K562 (cell line): ENCODE measurements around the gene SERPINA5. TPM values are rescaled to one million over a fixed set of nuclear protein-coding genes. Genes with fewer than 3 reads are reported as not detected.

Experiments
- ATAC-seq: fragments of 200-7000 bp; cut with Tn5 transposase; 3 replicates; pipeline ENCODE4 v1.9.1; 2020; ENCODE audit warnings: moderate library complexity
- BruUV-seq: library from RNA; stranded (reverse); fragments of 400-500 nt; replicated peaks from 2 replicates; lab custom pipeline; 2021; lab: Mats Ljungman, UMichigan
- CTCF ChIA-PET: fragments of 300-600 bp; formaldehyde crosslinking; extraction: SDS; loops from one replicate; lab custom pipeline; 2021; ENCODE audit warnings: low intra/inter-chr PET ratio; lab: Yijun Ruan, JAX
- POLR2A ChIA-PET: fragments of 300-600, 350-650 bp; sonication (Branson Sonifier 250); formaldehyde crosslinking; extraction: SDS; loops from one replicate; lab custom pipeline; 2021; ENCODE audit warnings: antibody characterized with exemption, inconsistent platforms; lab: Yijun Ruan, JAX
- DNase-seq, 4 experiments: peaks; one replicate each; pipeline versions ENCODE4 v3.0.0 to v3.0.0-alpha.2; 2011 to 2018; ENCODE audit warnings: low spot score in 3 of 4, mixed read lengths in 3 of 4; ENCODE audit errors: extremely low read depth in 1 of 4
- FAIRE-seq: peaks from 2 replicates; lab custom pipeline; 2011; peaks lifted over from hg19 to GRCh38; lab: Jason Lieb, UNC
- H2AFZ ChIP-seq: 2 replicates; pipeline ENCODE4 v1.6.0; 2011; ENCODE audit warnings: low read depth, low read length, control low read depth, inconsistent platforms
- H3K27ac ChIP-seq: fragments of 200-600 bp; 3 replicates; pipeline ENCODE4 v1.8.0; 2011; ENCODE audit warnings: low read depth, mild to moderate bottlenecking, control low read depth, inconsistent platforms, low read length, moderate library complexity, mixed read lengths; ENCODE audit errors: extremely low read depth
- H3K27me3 ChIP-seq, 2 experiments: fragments of 300-600 bp in 1 of 2; 2 replicates in 1 of 2; 3 replicates in 1 of 2; pipeline versions ENCODE4 v1.6.0 to v1.8.0; 2011; ENCODE audit warnings: inconsistent platforms in 2 of 2, low read length in 2 of 2, mild to moderate bottlenecking in 1 of 2, mixed read lengths in 1 of 2, moderate library complexity in 1 of 2; ENCODE audit not compliant: control insufficient read depth in 2 of 2, insufficient read depth in 2 of 2
- H3K36me3 ChIP-seq: fragments of 300-600 bp; 3 replicates; pipeline ENCODE4 v1.8.0; 2011; ENCODE audit warnings: mild to moderate bottlenecking, low read length, inconsistent platforms; ENCODE audit not compliant: control insufficient read depth, insufficient read depth
- H3K4me1 ChIP-seq, 2 experiments: fragments of 200-600 bp in 1 of 2; replicated peaks in 1 of 2; 2 replicates in 1 of 2; 3 replicates in 1 of 2; pipeline versions ENCODE4 v1.5.1 to v1.8.0; 2011; ENCODE audit warnings: inconsistent platforms in 2 of 2, low read length in 2 of 2, mild to moderate bottlenecking in 1 of 2, mixed read lengths in 1 of 2, moderate library complexity in 1 of 2; ENCODE audit not compliant: control insufficient read depth in 2 of 2, insufficient read depth in 2 of 2
- H3K4me2 ChIP-seq: 2 replicates; pipeline ENCODE4 v1.6.1; 2011; ENCODE audit warnings: low read length, control low read depth, inconsistent platforms, mixed read lengths; ENCODE audit not compliant: insufficient read depth
- H3K4me3 ChIP-seq: fragments of 200-600 bp; sonication (generic), shearing (Covaris generic); 2 replicates; pipeline ENCODE4 v1.5.1; 2016; ENCODE audit warnings: control low read depth, inconsistent platforms
- H3K79me2 ChIP-seq: fragments of 200-600 bp; 3 replicates; pipeline ENCODE4 v1.8.0; 2011; ENCODE audit warnings: low read length, inconsistent platforms; ENCODE audit not compliant: control insufficient read depth, insufficient read depth
- H3K9ac ChIP-seq, 2 experiments: 2 replicates each; pipeline versions ENCODE4 v1.6.0 to v1.6.1; 2011; ENCODE audit warnings: low read depth in 2 of 2, low read length in 2 of 2, control low read depth in 1 of 2, inconsistent platforms in 1 of 2, mild to moderate bottlenecking in 1 of 2, mixed read lengths in 1 of 2; ENCODE audit not compliant: insufficient read depth in 1 of 2
- H3K9me1 ChIP-seq: one replicate; pipeline ENCODE4 v1.6.0; 2011; ENCODE audit warnings: inconsistent platforms, mild to moderate bottlenecking, low read length, moderate library complexity; ENCODE audit not compliant: control insufficient read depth, insufficient read depth
- H3K9me3 ChIP-seq: replicated peaks from 2 replicates; pipeline ENCODE4 v1.5.1; 2011; ENCODE audit warnings: low read depth, low read length, inconsistent platforms; ENCODE audit not compliant: control insufficient read depth, insufficient read depth
- H4K20me1 ChIP-seq: replicated peaks from 2 replicates; pipeline ENCODE4 v1.6.1; 2011; ENCODE audit warnings: low read length, inconsistent platforms, mixed read lengths; ENCODE audit not compliant: control insufficient read depth, insufficient read depth
- ATF2 ChIP-seq: sonication (generic); formaldehyde crosslinking; IDR thresholded peaks from 2 replicates; pipeline ENCODE4 v1.8.1; 2022; ENCODE audit warnings: missing genetic modification reagents
- BCL6 ChIP-seq: fragments of 250-450 bp; sonication (Bioruptor Pico); IDR thresholded peaks from 2 replicates; pipeline ENCODE4 v1.4.0; 2020
- CC2D1A ChIP-seq: fragments of 450-650 bp; IDR thresholded peaks from 2 replicates; pipeline ENCODE4 v1.6.1; 2017; ENCODE audit warnings: mild to moderate bottlenecking
- CTBP1 ChIP-seq: fragments of 450-650 bp; IDR thresholded peaks from 2 replicates; pipeline ENCODE4 v1.6.1; 2016; ENCODE audit warnings: borderline replicate concordance
- POLR2H ChIP-seq: IDR thresholded peaks from 2 replicates; pipeline ENCODE4 v1.6.1; 2016; ENCODE audit warnings: missing genetic modification characterization, low read depth, mild to moderate bottlenecking, control low read depth, missing compliant biosample characterization, moderate library complexity
- RHOXF2B ChIP-seq: fragments of 250-450 bp; sonication (Bioruptor Pico); conservative IDR thresholded peaks from 2 replicates; pipeline ENCODE4 v1.5.1; 2021
- SMARCC2 ChIP-seq: fragments of 450-650 bp; IDR thresholded peaks from 2 replicates; pipeline ENCODE4 v1.6.1; 2017; ENCODE audit warnings: antibody characterized with exemption, moderate library complexity, mild to moderate bottlenecking, low read depth
- TAF9B ChIP-seq: fragments of 450-650 bp; IDR thresholded peaks from 2 replicates; pipeline ENCODE4 v1.6.1; 2018; ENCODE audit warnings: mild to moderate bottlenecking; ENCODE audit not compliant: partially characterized antibody
- TARDBP ChIP-seq: fragments of 450-650 bp; IDR thresholded peaks from 2 replicates; pipeline ENCODE4 v1.6.1; 2016
- XRCC3 ChIP-seq: fragments of 450-650 bp; IDR thresholded peaks from 2 replicates; pipeline ENCODE4 v1.6.1; 2017; ENCODE audit warnings: mild to moderate bottlenecking, moderate library complexity
- ZNF124 ChIP-seq: sonication (generic); formaldehyde crosslinking; IDR thresholded peaks from 2 replicates; pipeline ENCODE4 v1.8.1; 2022; ENCODE audit warnings: missing genetic modification reagents
- ZNF57 ChIP-seq: fragments of 450-650 bp; formaldehyde crosslinking; IDR thresholded peaks from 2 replicates; pipeline ENCODE4 v1.4.0; 2020; ENCODE audit warnings: mild to moderate bottlenecking, moderate library complexity
- ZNF583 ChIP-seq: fragments of 250-450 bp; sonication (Bioruptor Pico); IDR thresholded peaks from 2 replicates; pipeline ENCODE4 v1.4.0; 2020
- ZNF592 ChIP-seq: fragments of 450-650 bp; IDR thresholded peaks from 2 replicates; pipeline ENCODE4 v1.6.1; 2017; ENCODE audit warnings: antibody characterized with exemption, mild to moderate bottlenecking
- ZNF696 ChIP-seq: fragments of 250-450 bp; sonication (Bioruptor Pico); conservative IDR thresholded peaks from 2 replicates; pipeline ENCODE4 v1.4.0; 2020; ENCODE audit warnings: mild to moderate bottlenecking, moderate library complexity
- whole genome bisulfite sequencing: fragments of 100-300 bp; shearing (Covaris generic); methylation state at CpG from one replicate; pipeline ENCODE4 v1.1.6; 2016; ENCODE audit warnings: low coverage, mixed read lengths; ENCODE audit not compliant: insufficient coverage; ENCODE audit errors: missing lambda C conversion rate; 5-methylcytosine and 5-hydroxymethylcytosine counted together
- in situ Hi-C: fragments of 300-500 bp; cut with MboI; formaldehyde crosslinking; loops from 4 replicates; pipeline ENCODE4 v1.15.0; 2018; ENCODE audit warnings: inconsistent platforms, mixed read lengths
- intact Hi-C: fragments of 100-400 bp; cut with micrococcal nuclease; formaldehyde crosslinking; loops from 2 replicates; pipeline ENCODE4 v1.14.2; 2022
- polyA plus RNA-seq, 8 experiments: library from polyadenylated mRNA; depleted of rRNA in 4 of 8; stranded (reverse) in 5 of 8; unstranded in 3 of 8; fragments of >200 nt; fragmentation: Nextera tagmentation in 2 of 8; fragmentation: Illumina TruSeq in 1 of 8; extraction: Ambion mirVana in 2 of 8; extraction: Trizol in 1 of 8; gene quantifications; 2 replicates each; pipeline versions ENCODE4 v1.2.1 to v1.2.3, GENCODE V29; 2011 to 2014; ENCODE audit warnings: inconsistent platforms in 1 of 8, missing spikeins in 1 of 8
- total RNA-seq, 7 experiments: library from RNA; depleted of rRNA in 6 of 7; stranded (reverse); fragments of >200 nt in 6 of 7; fragmentation: Illumina TruSeq in 2 of 7; extraction: Trizol in 2 of 7; gene quantifications; 2 replicates each; pipeline versions ENCODE4 v1.2.1 to v1.2.3, GENCODE V29; 2011 to 2021; ENCODE audit warnings: low replicate concordance in 1 of 7

Gene SERPINA5
- total and polyA plus RNA-seq, 9 of the 15 experiments (the other 6 are each of a cell fraction or from before 2014, with no cell fraction given), result 0.38 TPM; not detected in 8

GRCh38 chr14:94615254-94615653 is 34.0 kb downstream of the SERPINA5 start (continued):
- TF ChIP-seq ZNF592 (no peak), ZNF124 (CRISPR knock-in tag) (no peak), TARDBP (no peak), SMARCC2 (no peak)

- no peaks in the 10 kb centered on the region for H3K27me3 ChIP-seq
- in situ Hi-C loops (no loop called here), intact Hi-C loops (no loop called here)
- no peak for DNase-seq
- no peaks in the 10 kb centered on the region for H3K36me3 ChIP-seq
- no peak overlapping the region for H3K4me2 ChIP-seq
- no peak overlapping the region for H2AFZ ChIP-seq
- 2% methylated on average over 6 of the region's 8 CpGs for WGBS
- no TSS peak for BruUV-seq
- no peaks in the 10 kb centered on the region for H3K79me2 ChIP-seq
- H3K9me3 ChIP-seq, result no peaks in the 10 kb centered on the region
- no peak for FAIRE-seq
- H3K9ac ChIP-seq, result no peak overlapping the region
- no peak overlapping the region for H3K27ac ChIP-seq
- no peak for ATAC-seq
- no peaks in the 10 kb centered on the region for H4K20me1 ChIP-seq
- ChIA-PET CTCF (no interaction called here), POLR2A (no interaction called here)
- H3K4me1 ChIP-seq, result no peaks in the 10 kb centered on the region
- H3K9me1 ChIP-seq, result no peaks in the 10 kb centered on the region
- H3K4me3 ChIP-seq, result no peak overlapping the region
- no peak for TF ChIP-seq BCL6 (CRISPR knock-in tag)
- TF ChIP-seq ZNF583, result no peak
- TF ChIP-seq TAF9B, result no peak
- no peak for TF ChIP-seq ZNF696 (CRISPR knock-in tag)
- TF ChIP-seq CTBP1, result no peak
- TF ChIP-seq RHOXF2B, result no peak
- TF ChIP-seq ATF2 (CRISPR knock-in tag), result no peak
- TF ChIP-seq CC2D1A, result no peak
- TF ChIP-seq POLR2H, result no peak
- TF ChIP-seq ZNF57 (CRISPR knock-in tag), result no peak
- TF ChIP-seq XRCC3, result no peak
Measured at GRCh38 chr14:94615823-94616570, 34.8 kb downstream of the SERPINA5 start.
